HG03064 (cell line): Measurements from ENCODE around the gene TMEM14C.

Experiments used
- ATAC-seq: cut with Tn5 transposase; IDR thresholded peaks from one replicate; pipeline ENCODE4 v1.9.1; 2021; ENCODE audit warnings: low read depth; ENCODE audit not compliant: unreplicated experiment

Gene TMEM14C

GRCh38 chr6:10759312-10759839, 36.5 kb downstream of the TMEM14C start:
- no peak for ATAC-seq

GRCh38 chr6:10759884-10760329, 37.0 kb downstream of the TMEM14C start:
- no peak for ATAC-seq

- no peak for ATAC-seq
Measured at GRCh38 chr6:10763006-10763405, 40.1 kb downstream of the TMEM14C start.

GRCh38 chr6:10769419-10769818, 46.5 kb downstream of the TMEM14C start:
- ATAC-seq: no peak

GRCh38 chr6:10771371-10771894, 48.6 kb downstream of the TMEM14C start:
- ATAC-seq: no peak

GRCh38 chr6:10778230-10778629, 55.4 kb downstream of the TMEM14C start:
- ATAC-seq: no peak

GRCh38 chr6:10779076-10779475, 56.2 kb downstream of the TMEM14C start:
- no peak for ATAC-seq
